Measurements from ENCODE around the gene ZBTB4.

Gene ZBTB4

DNA sequence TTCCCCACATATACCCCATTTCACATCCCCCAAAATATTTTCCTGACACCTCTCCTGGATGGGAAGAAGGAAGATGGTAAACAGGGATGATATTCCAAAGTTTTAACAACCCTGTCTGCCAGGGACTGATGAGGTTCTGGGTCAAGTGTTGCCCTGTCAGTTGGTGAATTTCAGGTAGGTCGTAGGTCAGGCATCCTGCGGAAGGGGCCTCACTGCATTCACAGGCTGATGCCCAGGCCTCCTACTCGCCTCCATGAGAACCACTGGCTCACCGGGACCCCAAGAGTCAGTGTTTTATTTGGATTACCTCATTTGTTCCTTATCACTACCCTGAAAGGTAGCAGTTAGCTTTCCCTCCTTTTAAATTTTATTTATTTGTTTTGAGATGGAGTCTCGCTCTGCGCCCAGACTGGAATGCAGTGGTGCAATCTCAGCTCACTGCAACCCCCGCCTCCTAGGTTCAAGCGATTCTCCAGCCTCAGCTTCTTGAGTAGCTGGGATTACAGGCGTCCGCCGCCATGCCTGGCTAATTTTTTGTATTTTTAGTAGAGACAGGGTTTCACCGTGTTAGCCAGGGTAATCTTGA, 10.5 kb downstream of the ZBTB4 start:
- DNase-seq, result no peak

DNA sequence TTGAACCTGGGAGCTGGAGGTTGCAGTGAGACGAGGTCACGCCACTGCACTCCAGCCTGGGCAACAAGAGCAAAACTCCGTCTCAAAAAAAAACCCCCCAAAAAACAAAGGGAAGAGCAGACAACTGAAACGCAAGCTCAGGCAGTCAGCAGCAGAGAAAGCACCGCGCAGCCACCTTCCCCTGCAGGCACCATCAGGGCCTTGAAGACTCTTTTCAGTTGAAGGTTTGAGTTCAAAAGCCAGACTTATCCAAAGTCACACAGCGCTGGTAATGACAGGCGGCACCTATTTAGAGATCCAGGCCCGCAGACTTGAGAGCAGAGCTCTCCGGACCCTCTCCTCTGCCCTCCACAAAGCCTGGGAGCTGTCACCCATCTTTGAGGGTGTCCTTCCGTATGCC, 11.1 kb downstream of the ZBTB4 start:
- no peak for DNase-seq

DNA sequence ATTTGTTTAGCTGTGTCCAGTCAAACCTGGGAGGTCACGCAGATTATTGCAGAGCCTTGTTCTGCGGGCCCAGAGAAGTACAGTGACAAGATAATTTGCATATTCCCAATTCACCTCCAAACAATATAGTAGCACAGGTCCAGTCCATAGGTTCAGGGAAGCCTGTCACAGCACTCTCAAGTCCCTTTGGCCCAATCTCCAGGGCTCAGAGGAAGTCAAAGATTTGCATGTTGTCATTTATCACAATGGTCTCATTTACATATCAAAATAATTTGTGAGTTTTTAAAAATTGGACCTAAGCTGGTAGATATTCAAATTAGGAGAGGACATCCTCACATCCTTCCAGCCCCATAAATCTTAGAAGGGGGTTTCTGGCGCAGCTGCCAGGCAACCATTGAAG, 11.9 kb downstream of the ZBTB4 start:
- no peak for DNase-seq

DNA sequence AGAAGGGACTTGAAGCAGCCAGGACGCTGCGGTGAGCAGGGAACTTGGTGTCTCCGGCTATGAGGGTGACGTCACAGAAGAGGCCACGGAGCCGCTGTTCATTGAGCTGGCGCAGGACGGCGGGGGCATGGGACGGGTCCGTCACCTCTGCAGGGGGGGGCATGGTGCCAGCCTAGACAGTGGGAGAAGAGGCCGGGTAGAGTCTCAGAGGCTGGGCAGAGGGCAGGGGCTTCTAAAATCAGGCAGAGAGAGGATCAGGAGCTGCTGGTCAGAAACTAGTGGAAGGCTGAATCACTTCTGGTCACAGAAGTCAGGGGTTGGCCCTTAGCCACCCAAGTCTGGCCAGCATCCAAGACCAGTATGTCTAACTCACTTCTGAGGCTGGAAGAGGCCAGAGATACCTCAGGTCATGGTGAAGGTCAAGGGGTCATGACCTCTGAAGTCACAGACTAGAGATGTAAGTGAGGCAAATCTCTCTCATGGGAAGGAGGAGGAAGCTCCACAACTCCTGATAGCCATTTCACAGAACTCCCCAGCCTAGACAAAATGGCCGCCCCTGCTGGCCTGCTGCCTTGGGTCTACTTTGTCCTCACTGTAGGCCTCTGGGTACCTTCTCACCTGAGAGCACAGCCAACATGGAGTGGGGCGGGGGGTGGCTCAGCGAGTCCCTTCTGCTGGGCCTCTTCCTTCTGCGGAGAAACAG, 12.6 kb downstream of the ZBTB4 start:
- no peak for DNase-seq

DNA sequence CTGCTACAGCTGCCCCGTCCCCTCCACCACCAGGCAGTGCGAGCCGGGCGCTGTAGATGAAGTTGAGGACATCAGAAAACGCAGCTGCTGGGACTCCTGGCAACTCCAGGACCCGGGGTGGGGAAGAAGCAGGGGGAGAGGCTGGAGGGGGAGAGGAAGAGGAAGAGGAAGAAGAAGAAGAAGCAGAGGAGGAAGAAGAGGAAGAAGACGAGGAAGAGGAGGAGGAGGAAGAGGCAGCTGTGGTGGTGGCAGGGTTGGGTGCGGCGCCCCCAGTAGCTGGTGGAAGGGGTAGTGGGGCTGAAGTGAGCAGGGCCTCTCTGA, 13.2 kb downstream of the ZBTB4 start:
- no peak for DNase-seq

DNA sequence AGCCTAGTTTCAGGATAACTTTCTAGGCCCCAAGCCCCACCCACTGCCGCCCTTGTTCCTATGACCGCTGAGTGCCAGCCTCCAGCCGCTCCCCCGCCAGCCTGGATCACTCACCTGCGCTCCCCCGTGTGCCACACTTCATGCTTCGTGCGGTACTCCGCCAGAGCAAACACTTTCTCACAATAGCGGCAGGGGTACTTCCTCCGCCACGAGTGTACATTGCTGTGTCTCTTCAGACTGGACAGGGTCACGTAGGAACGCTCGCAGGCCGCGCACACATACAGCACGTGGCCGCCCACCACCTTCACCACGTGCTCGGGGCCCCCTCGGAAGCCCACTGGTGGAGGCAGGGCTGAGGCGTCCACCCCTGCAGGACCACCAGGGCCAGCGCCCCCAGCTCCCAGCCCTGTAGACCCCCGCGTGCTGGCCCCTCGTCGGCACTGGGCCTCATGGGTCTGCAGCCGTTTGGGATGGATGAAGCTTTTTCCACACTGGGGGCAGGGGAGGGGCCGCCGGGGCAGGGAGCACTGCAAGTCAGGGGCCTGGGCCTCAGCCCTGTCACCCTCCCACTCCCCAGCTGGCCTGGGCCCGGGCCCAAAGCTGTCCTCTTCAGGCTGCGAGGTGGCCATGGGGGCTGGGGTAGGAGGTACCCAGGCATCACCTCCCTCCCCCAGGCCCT, 13.7 kb downstream of the ZBTB4 start:
- DNase-seq, result no peak

DNA sequence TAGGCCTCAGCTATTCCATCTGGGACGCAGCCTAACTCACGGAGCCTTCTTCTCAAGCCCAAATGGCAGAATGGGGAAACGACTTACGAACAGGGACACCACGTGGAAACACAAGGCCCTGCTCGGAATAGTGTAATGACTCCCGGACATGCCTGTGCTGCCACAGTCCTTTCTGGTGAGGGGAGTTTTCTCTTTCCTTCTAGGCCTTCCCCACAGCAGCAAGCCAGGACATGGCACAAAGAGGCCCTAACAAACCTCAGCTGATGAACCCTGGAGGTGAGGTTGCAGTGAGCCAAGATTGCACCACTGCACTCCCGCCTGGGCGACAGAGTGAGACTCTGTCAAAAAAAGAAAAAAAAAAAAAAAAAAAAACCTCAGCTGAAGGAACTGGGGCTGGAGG, 15.3 kb downstream of the ZBTB4 start:
- DNase-seq, result no peak

DNA sequence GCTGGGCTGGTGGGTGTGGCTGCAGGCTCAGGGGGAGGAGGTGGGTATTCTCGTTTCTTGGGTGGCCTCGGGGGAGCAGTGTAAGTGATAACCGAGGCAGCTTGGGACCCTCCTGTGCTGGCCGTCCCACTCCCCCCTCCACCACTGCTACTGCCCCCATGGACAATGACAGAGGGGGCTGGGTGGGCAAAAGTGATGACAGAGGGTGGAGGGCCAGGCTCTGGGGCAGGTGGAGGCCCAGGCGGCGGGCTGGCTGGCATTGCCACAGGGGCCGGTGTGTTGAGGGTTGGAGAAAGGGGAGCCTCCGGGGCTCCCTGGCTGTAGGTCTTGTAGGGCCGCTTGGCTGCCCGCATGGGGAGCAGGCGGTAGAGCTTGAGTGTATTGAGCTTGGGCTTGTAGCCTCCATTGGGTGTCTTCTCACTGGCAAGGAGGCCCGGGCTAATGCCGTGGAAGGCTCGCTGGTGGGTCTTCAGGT, 16.0 kb downstream of the ZBTB4 start:
- DNase-seq, result no peak

DNA sequence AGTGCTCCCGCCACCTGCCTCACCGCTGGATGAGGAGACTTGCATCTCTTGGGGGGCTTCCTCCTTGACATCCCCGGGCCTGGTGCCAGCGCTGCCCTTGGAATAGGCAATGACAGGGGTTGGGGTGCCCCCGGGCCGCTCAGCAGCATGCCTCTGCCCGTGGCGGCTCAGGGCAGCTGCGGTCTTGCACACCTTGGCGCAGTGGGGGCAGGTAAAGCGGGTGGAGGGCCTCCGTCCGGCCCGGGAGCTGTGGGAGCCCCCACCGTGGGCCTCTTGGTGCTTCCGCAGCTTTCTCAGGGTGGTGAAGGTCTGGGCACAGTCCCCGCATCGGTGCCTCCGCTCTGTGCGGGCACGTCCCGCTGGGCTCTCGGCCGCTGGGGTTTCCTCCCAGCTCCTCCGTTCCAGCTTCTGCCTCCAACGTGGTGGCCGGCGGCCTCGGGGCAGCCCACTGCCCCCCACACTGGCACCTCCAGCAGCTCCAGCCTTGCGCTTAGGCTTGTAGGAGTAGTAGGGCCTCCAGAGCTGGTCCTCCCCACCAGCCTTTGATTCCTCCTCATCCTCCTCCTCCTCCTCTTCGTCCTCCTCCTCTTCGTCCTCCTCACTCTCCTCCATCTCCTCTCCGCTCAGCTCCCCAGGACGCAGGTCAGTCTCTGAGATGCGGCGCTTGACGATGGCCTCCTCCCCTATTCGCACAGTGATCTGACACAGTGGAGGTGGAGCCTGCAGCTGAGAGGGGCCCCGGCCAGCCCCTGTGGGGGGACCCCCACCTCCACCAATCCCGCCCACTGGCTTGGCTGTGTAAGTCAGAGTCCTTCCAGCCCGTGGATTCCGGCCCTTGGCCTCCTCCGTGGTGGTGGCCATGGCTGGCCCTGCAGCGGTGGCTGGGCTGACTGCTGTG, 16.7 kb downstream of the ZBTB4 start:
- DNase-seq, result no peak

DNA sequence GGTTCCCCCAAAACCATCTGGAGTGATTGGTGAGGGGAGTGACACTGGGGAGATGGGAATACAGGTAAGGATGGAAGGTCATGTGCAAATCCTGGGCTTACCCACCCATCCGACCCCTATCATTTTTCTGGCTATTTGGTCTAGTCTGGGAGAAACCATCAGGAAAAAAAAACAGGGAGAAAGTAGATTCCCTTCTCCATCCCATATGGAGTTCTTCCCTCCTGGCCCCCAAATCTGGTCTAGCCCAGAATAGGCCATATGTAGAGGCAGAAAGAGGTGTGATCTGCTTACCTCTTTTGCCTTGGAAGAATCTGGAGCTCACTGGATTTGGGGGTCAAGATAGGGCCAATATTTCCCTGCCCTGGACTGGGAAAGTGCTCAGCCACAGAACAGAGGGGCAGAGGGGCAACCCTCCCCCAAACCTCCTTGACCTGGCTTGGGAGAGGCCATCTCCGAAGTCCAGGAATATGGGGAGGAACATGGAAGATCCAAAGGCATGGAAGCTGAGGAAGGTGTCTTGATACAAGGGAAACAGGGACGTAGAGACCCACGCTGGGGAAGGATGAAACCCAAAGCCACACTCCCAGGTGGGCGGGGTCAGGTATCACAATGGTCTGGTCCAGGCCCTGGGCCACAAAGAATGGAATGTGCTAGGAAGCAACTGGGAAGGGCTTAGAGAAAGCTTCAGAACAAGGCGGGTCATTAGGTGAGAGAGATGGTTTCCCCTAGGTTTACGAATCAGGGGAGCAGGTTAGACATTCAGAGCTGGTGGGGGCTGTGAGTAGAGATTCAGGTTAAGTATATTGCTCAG, 18.4 kb downstream of the ZBTB4 start:
- no peak for DNase-seq

DNA sequence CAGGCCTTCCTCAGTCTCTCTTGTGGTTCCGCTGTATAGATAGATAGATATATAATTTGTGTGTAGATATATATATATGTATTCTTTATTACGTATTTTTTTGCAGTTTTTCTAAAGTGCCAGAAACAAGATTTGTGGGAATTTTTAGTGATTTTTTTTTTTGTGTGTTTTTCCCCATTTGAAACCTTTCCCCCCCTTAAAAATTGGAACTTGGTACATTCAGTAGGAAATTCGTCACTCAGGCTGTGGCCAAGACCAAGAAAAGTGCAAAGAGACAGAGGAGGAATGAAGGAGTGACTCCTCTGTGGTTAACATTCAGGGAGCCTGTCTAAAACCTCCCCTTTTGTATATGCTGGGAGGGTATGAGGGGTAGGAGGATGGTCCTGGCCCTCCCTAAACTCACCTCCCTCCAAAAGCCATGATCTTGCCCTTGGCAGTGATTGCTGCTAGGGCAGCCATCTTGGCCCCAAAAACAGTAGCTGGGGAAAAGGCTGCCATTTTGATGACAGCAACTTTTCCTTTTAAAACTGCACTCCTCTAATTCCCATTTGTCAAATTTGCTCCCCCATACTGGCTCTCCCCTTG, 19.4 kb downstream of the ZBTB4 start:
- no peak for DNase-seq

DNA sequence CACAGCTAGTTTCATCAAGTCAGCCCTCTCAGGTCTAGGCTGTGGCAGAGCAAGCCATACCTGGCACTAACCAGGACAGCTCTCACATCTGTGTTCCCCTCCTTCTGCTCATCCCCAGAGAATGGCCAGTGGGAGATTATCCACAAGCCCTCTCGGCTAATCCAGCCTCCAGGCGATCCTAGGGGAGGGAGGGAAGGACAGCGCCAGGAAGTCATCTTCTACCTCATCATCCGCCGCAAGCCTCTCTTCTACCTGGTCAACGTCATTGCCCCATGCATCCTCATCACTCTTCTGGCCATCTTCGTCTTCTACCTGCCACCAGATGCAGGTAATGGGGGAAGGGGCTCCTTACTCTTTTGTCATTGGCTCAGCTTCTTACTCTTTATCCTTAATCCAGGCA, 31.0 kb downstream of the ZBTB4 start:
- no peak for DNase-seq

DNA sequence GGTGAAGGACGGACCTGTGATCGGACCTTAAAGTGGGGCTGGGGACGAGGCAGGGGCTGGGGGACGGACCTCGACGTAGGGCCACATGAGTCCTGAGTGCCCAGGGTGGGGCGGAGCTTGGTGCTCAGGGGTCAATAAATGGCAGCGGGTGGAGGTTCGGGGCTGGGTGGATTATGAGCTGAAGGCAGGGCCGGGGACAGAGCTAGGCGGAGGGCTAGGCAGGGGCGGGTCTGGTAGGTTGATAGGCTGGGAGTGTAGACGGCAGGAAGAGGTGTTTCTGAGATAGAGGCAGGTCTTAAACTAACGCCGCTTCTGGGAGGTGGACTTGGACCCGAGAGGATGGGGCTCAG, 33.8 kb downstream of the ZBTB4 start:
- DNase-seq, result peak; percentile 31

DNA sequence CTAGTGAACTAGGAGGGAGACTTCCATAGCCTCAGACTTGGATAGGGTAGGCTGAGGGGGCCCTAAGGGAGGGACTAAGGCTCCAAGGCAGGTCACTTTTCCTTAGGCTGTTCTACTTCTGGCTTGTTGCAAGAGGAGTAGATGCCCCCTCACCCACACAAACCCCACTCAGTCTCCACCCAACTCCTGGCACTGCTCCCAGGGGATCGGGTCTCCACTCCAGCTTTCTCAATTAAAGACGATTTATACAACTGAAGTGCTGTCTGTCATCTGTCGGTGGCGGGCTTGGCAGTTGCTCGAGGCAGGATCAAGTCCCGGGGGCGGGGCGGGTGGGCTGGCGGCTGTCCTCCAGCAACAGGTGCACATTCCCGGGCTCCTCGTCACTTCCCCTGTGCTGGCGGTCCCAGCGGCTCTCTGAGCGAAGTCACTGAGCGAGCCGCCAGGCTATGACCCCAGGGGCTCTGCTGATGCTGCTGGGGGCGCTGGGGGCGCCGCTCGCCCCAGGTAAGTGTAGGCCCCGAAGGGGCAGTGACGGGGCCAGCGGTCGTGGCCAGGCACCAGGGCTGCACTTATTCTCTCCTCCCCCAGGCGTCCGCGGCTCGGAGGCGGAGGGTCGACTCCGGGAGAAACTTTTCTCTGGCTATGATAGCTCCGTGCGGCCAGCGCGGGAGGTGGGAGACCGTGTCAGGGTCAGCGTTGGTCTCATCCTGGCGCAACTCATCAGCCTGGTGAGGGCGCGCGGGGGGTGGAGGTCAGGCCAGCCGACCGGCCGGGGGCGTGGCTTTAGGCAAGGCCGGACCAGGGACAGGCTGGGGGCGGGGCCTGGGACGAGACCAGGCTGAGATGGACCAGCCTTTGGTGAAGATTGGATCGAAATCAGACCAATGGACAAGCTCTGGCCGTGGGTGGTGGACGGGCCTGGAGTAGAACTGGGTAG, 34.5 kb downstream of the ZBTB4 start, which contains the start of gene CHRNB1:
CHRNB1 (plus strand) TSS at position 380 of the 937 bp plus-strand sequence; CDS start at position 447, 67 bp downstream.
- no peak for DNase-seq

DNA sequence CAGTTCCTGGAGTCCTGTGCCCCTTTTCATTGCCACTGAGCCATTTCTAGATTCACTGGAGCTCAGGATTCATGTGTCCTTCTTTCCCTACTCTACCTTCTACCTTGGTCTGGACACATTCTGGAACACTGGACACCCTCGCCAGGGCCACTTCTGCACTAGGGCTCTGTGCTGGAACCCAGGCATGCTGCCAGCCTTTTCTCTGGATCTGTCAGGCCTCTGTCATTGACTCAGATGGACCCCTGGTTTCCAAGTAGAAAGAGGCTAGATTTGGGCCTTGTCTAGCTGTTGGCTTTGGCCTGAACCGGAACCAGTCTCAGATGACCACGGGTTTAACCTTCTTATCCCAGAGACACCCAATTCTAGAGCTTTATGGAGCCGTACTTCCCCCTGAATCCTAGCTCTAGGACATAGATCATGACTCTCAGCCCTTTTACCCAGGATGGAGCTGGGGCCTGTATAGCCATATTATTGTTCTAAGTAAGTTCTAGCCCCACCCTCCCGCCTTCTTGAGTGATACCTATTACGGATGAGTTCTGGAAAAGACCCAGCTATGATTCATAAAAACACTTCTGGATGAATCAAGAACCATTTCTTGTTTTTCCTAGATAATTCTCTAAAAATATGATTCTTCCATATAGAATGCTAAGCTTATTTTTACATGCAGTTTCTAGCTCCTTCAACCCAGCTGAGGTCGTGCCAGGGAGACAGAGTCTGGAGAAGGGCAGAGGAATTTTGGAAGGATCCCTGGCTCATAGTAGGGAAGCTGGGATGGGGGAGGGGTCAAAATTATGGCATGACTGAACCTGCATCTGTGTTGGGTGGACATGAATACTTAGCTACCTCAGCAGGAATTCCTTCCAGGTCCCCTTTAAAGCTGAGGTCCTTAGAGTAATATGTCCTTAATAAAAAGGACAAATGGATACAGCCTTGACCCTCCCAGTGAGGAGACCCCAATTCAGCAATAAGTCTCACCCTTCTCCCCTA, 35.6 kb downstream of the ZBTB4 start:
- DNase-seq, result no peak

DNA sequence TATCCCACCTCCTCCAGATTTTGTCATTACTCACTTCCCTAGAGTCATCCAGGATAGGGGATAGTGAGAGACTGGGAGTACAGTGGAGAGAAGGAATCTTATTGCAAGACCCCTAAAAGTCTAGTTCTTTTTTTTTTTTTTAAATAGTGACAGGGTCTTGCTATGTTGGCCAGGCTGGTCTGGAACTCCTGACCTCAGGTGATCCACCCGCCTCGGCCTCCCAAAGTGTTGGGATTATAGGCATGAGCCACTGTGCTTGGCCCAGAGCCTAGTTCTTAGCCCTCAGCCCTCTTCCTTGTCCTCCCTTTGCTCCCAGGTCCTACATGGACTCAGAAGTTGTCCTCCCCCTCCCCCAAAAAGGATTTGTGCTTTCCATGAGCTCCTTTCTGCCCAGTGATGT, 37.3 kb downstream of the ZBTB4 start:
- no peak for DNase-seq

DNA sequence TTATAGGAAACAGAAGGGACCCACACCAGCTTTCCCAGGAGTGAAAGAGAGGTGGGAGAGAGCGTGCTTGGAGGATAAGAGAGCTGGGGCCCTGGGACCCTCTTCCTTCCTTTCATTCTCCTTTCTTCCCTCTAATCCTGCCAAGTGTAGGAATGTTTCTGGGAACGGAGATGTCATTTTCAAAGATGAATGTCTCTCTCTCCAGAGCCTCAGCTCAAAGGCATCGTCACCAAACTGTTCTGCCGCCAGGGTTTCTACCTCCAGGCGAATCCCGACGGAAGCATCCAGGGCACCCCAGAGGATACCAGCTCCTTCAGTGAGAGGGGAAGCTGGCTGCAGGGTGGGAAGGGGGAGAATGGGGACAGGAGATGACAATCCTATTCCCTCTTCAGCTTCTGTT, 38.2 kb downstream of the ZBTB4 start:
- DNase-seq, result no peak

DNA sequence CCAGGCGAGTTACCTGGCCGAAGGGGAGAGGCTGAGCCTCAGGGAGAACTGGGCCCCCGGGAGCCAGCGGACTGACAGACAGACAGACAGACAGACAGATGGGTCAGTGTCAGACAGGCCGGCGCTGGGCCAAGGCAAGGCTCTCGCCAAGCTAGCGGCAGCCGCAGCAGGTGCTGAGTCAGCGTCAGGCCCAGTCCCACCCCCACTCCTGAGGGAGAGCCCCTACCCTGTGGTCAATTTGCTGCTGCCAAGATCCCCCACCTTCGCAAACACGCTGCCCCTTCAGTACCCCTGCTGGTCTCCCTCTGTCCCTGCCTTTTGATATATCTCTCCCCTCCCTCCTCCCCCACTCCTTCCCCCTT, 38.6 kb downstream of the ZBTB4 start:
- no peak for DNase-seq

DNA sequence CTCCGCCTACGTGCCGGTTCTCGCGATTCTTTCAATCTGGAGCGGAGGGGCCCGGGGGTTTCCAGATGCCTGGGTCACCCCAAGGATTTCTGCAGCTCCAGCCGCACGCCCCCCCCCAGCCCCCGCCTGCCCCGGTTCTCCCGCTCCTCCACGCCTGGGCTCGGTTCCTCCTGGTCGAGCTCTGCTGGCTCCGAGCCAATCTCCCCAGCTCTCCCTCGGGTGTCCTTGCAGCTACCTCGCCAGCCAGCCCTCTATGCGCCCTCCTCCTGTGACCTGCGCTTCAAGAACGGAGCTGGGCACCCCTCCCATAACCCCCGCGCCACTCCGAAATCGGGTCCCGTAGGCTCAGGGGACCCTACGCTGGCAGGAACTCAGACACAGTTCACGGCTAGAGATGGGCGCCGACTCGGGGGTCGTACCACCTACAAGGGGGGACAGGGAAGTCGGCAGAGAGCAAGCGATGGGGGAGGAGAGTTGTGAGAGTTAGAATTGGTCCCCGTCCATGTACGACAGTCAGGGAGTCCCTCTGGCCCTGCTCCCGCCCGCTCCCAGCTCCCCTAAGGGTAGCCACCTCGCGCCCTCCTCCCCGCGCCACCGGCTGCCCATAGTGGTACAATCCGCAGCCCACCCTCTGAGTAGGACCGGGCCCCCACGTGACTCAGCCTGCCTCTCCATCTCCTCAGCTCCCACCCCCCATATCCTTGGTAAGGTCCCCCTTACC, 39.2 kb downstream of the ZBTB4 start:
- no peak for DNase-seq

All from CD4-positive, alpha-beta T cell treated with Interleukin-4 for 4 hours (primary cell).